Sciatic nerve (tissue), 2 donors: ENCODE results near the gene ARID1B. TPM values are rescaled to one million over a fixed set of nuclear protein-coding genes. Genes with fewer than 3 reads are reported as not detected.

ENCODE experiments used
- ATAC-seq: fragments of 200-7000 bp; cut with Tn5 transposase; one replicate; pipeline ENCODE4 v1.9.1; 2020; ENCODE audit warnings: mild to moderate bottlenecking, moderate library complexity
- DNase-seq: peaks from one replicate; pipeline ENCODE4 v3.0.0-alpha.2; 2020; ENCODE audit warnings: low spot score
- intact Hi-C: fragments of 100-400 bp; cut with DNase I; formaldehyde crosslinking; loops from one replicate; pipeline ENCODE4 v1.14.2; 2022
- total RNA-seq: library from RNA; stranded (reverse); fragmentation: NEBNext Ultra II Directional; extraction: Animal tissue kit (Norgen Biotek cat#: 25700); gene quantifications from one replicate; pipeline ENCODE4 v1.2.1, GENCODE V29; 2021
- donor health status: DM: no; HTN: no; CAD: no.
- donor health status: DM: no; HTN: no; CAD: no.

The ARID1B gene
- total RNA-seq, 1 donor from 2014 or later = 142 TPM

DNA sequence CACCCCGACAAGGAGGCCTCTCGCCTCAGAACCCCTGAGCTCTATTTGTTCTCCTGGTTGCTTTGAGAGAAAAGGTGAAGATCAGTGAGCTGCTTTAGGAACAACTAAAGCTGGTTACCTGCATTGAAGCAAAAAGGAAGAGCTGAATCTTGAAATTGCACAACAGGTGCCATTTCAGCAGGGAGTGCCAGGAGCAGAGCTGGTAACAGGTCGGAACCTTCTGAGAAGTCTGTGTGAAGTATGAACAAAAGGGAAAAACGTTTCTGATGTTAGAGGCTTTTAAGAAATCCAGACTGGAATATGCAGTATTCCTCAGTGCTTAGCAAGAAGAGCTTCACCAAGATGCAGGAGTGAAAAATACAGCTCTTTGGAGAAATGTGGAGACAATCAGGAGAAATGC is 382.2 kb downstream of the ARID1B start:
- DNase-seq (no peak), ATAC-seq (no peak)
- intact Hi-C loops = no loop called here

DNA sequence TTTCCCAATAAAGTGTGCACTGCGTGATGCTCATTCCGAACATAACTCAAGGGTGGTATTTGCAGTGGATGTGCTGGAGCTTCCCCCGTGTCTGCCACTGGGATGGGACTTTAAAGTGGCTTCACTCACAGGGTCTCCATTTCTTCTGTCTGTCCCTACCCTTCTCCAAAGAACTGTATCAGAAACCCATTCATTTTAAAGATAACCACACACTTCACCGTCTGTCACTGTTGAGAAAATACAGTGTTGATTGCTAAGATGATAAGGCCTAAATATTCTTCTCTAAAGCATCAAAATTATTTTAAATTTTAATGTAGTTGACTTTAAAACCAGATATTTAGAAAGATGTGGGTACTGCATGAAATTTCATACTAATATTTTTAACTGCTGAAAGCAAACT is 384.7 kb downstream of the ARID1B start:
- no peak for ATAC-seq
- intact Hi-C loops = no loop called here
- DNase-seq = no peak

DNA sequence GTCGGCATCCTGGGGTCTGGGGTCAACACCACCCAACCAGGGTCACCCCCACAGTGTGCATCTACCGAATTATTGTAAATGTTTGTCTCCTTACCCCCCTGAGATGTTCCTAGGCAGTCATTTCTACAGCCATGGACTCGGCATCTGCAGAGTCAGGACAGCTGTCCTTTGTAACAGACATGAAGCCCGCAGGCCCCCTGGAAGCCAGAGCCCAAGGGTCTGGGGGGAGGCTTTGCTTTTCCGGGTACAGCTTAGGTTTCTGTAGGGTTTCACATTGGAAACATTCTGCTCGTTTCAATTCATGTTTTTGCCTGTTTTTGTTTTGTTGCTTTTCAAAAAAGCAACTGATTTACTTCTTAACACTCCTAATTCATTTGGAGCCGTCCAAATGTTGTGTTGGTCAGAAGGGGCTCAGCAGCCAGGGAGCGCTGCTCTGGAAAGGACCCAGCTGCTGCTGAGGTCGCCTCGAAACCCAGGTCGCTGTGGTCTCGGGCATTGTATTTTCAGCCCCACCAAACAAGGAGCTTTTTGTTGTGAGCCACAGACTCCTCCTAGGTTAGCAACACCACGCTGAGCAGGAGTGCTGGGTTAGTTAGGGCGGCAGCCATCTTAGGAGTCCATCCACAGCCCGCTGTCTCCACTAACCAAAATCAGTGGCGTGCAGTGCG is 385.7 kb downstream of the ARID1B start:
- DNase-seq (no peak), ATAC-seq (peak; percentile 22)
- intact Hi-C loops = no loop called here

DNA sequence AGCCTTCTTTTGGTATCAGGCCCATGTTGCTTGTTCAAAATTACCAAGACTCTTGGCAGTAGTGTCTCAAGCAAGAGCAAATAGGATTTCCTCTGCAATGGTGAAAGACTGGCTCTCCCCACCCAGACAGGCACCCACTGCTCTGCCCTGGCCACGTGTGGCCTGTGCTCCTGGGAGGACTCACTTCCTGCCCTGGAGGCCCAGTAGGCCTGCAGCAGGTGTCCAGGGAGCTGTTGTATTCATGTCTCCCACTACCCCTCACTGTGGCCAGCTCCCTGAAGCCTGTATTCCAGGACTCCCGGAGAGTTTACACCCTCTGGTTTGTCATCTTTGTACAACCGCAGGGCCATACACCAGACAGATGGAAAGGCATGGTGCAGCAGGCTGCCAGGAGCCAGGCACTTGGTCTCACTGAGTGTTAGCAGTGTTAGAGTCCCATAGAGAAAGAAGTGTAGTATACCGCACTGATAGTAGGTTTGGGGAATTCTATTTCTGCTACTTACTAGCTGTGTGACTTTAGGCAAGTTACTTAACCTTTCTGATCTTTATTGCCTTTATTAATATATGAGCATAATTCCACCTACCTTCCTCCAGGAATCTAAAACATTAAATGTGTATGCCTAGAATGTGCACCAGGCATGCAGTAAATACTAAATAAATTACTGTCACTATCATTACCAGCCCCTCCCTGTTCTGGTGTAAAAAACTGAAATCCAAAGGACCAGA is 386.4 kb downstream of the ARID1B start:
- intact Hi-C loops = no loop called here
- DNase-seq (no peak), ATAC-seq (no peak)

DNA sequence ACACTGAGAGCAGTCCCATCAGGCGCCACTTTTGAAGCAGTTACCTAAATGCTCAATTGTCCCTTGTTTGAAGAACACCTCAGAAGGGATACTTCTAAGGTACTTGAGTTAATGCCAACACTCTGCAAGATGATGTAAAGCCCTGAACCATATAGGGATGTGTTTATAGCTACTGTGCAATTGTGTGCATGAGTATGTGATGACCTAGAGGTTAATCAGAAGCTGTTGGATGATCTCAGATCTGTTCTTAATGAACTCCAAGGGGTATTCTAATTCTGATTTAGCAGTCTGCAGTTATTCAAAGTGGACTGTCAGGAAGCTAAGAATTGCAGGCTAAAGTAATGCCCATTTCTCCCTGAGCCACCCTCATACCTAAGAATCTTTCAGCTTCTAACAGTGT is 387.8 kb downstream of the ARID1B start:
- DNase-seq = no peak
- ATAC-seq = no peak
- intact Hi-C loops = no loop called here

DNA sequence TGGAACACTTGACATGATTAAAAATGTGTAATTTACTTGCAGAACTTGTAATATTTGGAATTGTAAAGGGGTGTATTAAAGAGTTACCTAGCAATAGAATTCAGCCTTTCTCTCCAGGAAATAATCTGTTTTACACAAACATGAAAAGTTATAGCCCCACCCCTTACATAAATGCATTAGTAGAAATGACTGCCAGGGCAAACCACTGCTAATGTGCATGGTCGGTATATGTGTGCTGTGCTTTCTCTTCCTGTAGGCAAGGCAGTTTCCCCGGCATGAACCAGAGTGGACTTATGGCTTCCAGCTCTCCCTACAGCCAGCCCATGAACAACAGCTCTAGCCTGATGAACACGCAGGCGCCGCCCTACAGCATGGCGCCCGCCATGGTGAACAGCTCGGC is 389.6 kb downstream of the ARID1B start:
- ATAC-seq (no peak), DNase-seq (no peak)
- intact Hi-C loops = no loop called here

DNA sequence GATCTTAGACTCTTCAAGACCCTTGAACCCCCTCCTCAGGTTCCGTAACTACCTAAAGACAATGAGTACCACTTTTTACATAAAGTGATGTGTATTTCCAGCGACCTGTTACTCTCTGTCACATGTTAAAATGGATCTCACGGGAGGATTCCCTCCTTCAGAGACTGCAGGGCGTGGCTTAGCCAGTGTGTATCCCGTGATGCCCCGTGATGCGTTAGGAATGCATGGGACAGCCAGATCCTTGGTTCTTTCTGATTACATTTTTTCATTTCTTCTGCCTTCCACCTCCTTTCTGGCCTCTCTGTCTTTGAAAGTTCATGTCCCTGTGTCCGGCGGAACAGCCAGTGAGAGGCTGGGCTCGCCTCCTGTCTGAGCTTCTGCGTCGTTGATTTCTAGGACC is 390.7 kb downstream of the ARID1B start:
- intact Hi-C loops = no loop called here
- no peak for ATAC-seq

DNA sequence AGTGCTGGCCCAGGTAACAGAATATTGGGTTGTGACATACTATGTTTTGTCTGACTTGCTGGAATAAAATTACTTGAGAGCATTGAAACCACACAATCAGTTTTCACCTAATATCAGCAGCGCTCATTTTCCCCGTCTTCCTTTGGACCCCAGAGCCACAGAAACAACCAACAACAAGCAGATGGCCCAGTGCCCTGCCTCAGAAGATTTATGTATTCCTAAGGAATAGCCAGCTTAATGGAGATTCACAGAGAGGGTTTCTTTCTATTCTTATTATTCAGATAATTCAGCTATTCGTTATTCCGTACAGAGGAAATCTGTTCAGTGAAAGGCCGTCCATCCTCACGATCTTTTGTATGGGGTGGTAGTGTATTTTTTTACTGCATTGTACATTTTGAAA is 391.3 kb downstream of the ARID1B start:
- ATAC-seq = no peak
- DNase-seq = no peak
- intact Hi-C loops = no loop called here

More for the DNA sequence above, 390.7 kb downstream of the ARID1B start:
- DNase-seq = no peak

DNA sequence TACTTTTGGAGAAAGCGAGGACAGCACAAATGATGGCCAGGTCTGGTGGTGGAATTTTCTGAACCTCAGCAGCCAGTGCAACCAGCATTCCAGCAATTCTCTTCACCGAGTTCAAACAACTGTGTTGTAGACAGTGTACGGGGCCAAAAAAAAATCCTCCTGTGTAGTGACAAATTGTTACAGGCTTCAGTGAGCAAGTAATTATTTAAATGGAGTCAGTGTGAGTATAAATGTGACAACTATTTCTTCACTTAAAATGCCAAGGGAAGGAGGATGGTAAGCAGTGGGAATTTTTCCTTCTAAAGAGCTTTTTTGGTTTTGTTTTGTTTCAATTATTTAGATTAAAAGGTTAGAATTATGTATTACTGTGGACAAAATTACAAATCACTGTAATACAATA is 392.0 kb downstream of the ARID1B start:
- ATAC-seq (no peak), DNase-seq (no peak)
- intact Hi-C loops = no loop called here

DNA sequence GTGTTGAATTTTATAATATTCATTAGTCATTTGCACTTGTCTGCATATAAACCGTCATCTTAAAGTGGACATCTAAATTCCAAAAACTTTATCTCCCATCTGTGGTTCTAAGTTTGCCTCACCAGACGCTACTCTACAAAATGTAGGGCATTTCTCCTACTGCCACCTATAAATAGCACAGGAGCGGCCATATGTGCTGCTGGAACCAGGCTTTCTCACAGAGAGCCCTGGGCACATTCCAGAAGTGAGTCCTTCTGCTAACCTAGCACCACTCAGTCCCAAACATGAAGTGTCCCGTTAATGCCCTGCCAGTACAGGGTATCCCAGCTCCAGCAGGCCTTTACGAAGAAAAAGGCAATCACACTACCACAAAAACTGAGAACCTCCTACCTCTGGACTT is 392.5 kb downstream of the ARID1B start:
- intact Hi-C loops = no loop called here
- no peak for ATAC-seq
- no peak for DNase-seq

DNA sequence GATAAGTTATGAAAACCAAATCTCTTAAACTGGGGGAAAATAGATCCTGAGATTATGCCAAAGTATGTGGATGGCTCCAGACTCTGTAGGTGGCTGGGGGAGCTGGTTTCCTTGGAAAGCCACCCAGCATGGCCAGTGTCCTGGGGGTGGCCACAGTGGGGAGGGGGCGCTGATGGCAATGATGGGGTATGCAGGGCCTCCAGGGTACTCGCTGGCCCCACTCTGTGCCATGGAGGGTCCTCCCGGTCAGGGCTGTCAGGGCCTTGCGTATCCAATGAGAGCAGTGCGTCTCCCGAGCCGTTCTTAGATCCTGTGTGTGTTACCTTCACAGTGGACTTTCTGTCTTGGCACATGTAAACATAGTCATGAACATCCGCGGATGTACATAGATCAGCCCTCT is 393.4 kb downstream of the ARID1B start:
- ATAC-seq (no peak), DNase-seq (no peak)
- intact Hi-C loops = no loop called here

DNA sequence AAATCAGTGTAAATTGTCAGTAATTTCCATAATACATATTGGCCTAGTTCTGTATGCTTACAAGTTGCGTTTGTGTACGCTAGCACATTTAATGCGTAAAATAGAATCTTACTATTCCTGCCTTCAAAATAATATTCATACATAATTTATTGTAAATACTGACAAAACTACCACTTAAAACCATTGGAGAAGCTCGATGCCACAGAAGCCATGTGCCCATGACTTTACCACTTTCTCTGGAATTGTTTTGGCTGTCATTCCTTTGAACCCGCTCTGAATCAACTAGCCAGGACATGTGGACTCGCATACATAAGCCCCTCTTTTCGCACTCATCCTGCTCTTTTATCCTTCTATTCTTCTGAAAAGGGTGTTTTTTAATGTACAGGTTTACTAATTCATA is 394.6 kb downstream of the ARID1B start:
- intact Hi-C loops = no loop called here

DNA sequence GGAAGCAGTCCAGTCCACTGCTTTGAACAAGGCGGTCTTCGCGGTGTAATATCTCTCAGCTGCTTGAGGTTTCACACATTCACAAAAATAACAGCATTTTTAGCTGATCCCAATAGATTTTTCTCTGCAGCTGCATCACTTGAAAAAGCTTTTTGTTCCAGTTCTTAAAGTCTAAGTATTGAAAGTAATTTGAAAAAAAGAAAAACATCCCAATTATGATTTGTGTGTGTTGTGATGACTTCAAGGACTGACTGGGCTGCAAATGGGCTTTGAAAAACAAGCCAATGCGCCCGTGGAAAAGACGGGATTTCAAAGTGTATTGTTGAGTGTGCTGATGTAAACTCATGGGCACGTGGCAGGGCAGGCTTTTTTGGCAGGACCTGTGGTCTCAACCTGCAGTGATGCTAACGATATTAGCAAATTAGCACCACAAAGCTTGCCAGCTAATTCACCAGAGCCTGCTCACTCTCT is 395.1 kb downstream of the ARID1B start:
- ATAC-seq (peak; percentile 89), DNase-seq (no peak)
- intact Hi-C loops = no loop called here

More for the DNA sequence above, 394.6 kb downstream of the ARID1B start:
- DNase-seq = no peak
- ATAC-seq = no peak

DNA sequence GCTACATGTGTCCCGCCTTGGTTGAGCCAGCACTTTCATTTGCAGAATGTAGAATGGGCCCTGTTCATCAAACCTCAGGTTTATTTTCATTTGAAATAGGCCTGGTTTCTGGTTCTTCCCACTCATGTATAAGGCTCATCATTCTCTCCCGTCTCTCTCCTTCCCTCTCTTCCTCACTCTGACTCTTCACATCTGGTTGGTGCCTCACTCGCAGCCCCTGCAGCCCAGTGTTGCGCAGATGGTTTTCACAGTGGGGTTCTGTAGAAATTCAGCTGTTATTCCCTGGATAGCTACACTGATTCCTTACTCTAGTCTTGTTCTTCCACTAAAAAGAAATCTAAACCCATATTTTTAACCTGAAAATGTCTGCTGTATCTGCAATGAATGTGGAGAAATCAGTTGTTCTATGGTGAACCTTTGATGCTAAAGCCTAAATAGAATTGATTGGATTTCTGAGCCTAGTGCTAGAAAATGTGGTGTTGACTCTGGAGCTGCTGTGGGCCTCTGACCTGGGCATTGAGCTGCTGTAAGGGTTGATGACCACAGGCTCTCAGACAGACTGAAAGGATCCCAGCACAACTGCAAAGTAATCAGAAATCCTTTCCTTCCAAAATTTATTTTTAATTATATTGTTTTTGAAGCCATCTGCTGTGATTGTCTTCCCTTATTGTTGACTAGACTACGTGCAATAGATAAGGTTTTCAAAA is 395.8 kb downstream of the ARID1B start:
- intact Hi-C loops = no loop called here
- ATAC-seq (peak; percentile 76), DNase-seq (no peak)

DNA sequence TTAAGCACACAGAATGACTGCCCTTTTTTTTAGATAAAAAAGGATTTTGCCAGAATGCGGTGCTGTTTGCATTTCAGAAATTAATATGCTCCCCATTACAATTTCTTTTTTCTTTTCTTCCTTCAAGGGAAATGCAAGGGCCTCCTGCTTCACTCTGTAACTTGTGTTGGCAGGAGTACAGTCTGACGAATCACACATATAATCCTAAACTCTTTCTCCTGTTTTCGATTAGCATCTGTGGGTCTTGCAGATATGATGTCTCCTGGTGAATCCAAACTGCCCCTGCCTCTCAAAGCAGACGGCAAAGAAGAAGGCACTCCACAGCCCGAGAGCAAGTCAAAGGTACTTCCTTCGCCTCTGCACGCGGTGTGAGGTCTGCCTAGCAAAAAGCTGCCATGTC is 396.6 kb downstream of the ARID1B start:
- intact Hi-C loops = no loop called here
- ATAC-seq = no peak
- no peak for DNase-seq

DNA sequence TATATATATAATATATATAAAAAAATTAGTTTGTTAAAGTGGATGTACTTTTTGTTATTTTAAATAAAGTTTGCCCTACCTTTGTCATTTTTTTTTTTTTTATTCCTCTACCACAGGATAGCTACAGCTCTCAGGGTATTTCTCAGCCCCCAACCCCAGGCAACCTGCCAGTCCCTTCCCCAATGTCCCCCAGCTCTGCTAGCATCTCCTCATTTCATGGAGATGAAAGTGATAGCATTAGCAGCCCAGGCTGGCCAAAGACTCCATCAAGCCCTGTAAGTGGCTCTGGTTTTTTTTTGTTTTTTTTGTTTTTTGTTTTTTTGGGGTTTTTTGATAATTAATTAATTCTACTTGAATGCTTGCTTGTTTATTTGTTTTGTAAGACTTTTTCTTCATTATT is 397.6 kb downstream of the ARID1B start:
- ATAC-seq = no peak
- intact Hi-C loops = no loop called here
- no peak for DNase-seq

DNA sequence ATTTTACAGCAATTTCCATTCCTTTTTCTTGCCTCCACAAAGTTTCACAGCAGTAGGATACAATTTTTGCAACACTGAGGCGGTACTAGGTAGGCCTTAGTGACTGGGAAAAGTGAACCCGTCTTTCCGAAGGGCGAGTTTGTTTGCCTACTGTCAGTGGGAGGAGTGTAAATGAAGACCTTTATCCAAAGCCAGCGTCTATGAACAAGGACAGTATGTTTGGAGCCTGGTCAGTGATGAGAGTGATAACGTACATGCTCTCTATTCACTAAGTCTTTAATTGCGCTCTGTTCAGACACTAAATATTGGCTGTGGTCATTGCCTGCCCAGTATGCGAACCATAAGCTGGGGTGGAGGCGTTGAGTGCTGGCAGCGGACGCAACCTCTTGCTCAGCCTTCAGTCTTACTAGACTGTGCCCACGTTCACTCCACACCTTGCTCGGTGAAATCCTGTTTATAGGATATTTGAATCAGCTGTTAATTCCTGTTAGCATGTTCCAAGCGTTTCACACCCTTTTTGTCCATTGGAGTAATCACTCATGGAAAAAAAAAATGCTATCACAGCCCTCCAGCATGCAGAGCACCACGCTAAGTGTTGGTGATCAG is 400.7 kb downstream of the ARID1B start:
- no peak for DNase-seq
- intact Hi-C loops = no loop called here
- ATAC-seq = no peak

DNA sequence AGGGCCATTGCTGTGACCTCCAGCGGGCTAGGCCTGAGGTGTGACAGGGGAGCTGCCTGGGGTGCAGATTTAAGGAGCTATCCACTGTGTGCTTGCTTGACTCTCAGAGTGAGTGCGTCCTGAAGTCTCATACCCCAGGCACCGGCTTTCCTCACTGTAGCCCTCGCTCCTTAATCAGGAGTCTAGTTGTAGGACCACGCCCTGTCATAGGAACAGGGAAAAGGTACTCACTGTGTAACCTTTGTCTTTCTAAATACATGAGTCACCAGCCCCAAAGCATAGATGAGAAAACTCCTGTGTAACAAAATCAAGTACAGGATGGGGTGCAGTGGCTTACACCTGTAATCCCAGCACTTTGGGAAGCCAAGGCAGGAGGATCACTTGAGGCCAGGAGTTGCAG is 404.5 kb downstream of the ARID1B start:
- intact Hi-C loops = no loop called here
- ATAC-seq = no peak
- no peak for DNase-seq

DNA sequence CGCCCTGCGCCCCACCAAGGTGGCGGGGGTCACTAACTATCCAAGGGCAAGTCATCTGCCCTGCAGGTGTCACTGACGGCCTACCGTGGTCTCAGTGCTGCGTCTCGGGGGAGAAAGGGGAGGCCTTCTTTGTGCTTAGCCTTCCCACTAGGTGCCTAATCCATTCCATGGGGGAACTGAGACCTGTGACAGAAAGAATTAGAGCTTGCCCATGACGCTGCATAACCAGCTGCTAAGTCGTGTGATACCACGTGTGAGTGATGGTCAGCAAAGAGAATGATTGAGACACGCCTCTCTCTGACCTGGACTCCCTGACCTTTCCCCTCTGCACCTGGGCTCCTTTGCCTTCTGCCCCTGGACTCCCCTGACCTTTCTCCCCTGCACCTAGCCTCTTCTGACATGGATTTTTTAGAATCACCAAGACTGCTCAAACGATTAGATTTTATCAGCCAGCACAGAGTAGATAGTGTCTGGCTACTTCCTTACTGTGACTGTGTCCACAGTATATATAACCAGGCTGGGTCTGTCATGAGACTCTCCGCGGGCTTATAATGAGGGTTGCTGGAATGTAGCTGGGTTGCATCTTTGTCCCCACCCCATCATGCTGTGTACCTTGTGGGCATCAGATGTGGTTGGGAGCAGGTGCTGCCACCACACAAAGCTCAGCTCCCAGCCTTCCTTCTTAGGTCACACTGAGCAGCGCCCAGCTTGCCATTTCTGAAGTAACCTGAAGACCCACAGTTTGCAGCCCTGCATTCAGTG is 405.5 kb downstream of the ARID1B start:
- intact Hi-C loops = no loop called here
- no peak for DNase-seq
- ATAC-seq = peak; percentile 27
